NCI-H1694 treated with DMSO at 0.1 percent for 48 hours (cell line): ENCODE data around the gene ARFGEF3.
"Not testable (repeated sequence)": the region's sequence is repeated elsewhere in the genome, so short reads cannot be mapped to it uniquely, and the experiment has no call there.

Experiments
- DNase-seq: peaks from one replicate; lab custom pipeline; 2025; lab: John Stamatoyannopoulos, UW

Gene ARFGEF3

GRCh38 chr6:138275976-138276375, 114.2 kb downstream of the ARFGEF3 start:
- no peak for DNase-seq

GRCh38 chr6:138277835-138278234, 116.1 kb downstream of the ARFGEF3 start:
- DNase-seq, result no peak

DNA sequence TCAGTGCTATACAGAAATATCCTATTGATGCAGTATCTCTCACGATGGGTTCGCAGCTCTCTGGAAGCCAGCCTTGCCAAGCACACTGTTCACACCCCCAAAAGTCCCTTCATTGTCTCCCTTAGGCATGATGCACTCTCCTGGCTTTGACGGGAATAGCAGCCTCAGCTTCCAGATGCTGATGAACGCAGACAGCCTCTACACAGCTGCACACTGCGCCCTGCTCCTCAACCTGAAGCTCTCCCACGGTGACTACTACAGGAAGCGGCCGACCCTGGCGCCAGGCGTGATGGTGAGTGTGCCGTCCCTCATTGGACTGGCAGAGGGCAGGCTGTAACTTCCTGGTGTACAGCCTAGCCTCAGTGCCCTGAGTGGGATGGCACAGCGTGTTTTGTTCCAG, 116.6 kb downstream of the ARFGEF3 start:
- DNase-seq, result no peak

- DNase-seq, result no peak
These were observed 124.1 kb downstream of the ARFGEF3 start for GRCh38 chr6:138285800-138286199.

- DNase-seq, result no peak
These were observed 125.0 kb downstream of the ARFGEF3 start for GRCh38 chr6:138286698-138287097.

DNA sequence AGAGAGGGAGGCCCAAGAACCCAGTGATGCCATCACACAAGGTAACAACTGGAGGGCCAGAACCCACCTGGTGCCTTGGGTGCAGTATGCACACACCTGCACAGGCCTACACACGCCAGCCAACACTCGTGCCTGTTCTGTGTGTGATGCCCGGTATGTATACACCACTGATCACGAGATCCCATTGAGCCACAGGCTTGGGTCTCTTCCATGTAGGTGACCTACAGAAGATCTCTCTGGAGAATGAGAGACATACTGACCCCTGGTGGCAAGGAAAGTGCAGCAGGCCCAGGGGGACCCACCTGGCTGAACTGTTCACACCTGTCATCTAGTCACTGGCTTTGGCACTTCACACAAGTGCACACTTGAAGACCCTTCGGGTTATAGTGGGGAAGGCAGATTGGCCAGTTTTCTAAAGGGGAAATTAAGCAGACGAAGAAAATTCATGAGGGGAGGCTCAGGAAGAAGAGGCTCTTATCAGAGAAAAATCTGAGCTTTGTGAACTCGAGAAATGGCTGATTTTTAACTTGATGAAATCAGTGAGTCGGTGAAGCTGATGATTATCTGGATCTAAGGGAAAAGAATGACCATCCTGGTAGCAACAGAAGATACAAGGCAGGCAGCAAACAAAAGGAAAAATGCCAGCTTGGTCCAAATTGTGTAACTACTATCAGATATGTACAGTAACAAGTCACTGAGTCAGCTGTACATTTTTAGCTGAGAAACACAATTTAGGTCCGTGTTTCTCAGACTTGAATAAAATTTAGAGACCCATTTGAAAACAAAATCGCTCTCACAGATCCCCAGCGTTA, 125.6 kb downstream of the ARFGEF3 start:
- no peak for DNase-seq

DNA sequence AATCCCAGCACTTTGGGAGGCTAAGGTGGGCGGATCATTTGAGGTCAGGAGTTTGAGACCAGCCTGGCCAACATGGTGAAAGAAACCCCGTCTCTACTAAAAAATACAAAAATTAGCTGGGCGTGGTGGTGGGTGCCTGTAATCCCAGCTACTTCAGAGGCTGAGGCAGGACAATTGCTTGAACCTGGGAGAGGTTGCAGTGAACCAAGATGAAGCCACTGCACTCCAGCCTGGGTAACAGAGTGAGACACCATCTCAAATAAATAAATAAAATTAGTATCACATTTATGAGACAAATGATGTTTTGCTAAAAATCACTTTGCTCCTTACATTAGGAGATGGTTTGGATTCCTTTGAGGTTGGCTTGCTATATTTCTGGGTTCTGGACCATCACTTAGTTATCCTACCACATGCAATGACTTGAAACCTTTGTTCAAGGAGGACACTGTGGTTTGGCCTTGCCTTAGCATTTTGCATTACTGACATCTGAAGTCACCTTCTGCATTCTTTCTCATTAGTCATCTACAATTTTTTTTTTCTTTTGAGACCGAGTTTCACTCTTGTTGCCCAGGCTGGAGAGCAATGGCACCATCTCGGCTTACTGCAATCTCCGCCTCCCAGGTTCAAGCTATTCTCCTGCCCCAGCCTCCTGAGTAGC, 126.8 kb downstream of the ARFGEF3 start:
- not testable (repeated sequence) for DNase-seq

GRCh38 chr6:138289739-138290138, 128.0 kb downstream of the ARFGEF3 start:
- no peak for DNase-seq

DNA sequence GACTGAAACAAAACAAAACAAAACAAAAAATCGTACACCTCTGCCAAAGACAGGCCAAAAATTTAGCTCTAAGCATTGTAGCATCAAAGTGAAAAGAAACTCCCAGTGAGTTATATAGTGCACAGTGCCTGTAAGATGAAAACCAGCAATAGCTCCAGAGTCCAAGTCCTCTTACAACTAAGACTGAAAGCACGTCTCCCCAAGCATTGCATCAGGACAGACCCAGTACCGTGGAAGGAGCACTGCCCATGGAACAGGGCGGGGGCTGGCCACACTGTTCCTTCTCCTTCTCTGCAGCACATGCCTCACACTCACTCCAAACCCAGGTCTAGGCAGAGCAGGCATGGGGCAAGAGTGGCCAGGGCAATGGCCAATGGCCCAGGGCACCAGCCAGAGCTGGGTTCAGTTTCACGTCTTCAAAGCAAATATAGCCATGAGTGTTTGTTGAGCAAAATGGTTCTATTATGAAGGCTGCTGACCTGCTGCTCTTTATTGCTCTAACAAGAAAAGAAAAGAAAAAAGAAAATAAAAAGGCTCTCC, 128.8 kb downstream of the ARFGEF3 start:
- DNase-seq, result no peak

DNA sequence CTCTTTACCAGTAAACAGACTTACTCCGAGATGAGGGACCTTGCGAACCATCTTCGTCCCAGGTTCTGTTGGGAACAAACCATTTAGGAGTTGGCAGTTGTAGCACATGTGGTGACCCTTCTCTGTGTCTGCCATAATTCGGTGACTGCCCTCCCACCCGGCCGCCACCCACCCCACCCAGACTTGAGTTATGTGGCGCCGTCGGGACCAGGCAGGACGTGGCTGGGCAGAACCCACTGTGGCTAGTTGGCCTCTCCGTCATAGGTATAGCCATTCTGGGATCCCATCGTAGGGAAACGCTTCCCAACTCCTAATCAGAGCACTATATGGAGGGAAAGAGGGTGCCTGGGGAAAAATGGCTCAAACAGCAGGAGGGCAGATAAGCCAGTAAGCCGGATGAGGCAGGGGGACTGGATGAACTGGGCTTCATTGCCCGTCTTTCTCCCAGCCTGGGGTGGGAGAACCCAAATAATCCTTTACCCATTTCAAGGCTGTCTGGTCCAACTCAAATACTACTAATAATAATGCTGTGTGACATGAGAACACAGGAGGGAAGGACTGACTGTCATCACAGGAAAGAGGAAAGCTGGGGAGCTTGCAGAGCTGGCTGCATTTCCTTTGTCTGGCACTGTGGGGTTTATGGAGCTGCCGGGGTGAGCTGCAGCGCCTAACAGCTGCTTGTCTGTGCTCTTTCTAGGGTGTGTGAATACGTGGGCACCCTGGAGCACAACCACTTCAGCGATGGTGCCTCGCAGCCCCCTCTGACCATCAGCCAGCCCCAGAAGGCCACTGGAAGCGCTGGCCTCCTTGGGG, 129.5 kb downstream of the ARFGEF3 start:
- no peak for DNase-seq

DNA sequence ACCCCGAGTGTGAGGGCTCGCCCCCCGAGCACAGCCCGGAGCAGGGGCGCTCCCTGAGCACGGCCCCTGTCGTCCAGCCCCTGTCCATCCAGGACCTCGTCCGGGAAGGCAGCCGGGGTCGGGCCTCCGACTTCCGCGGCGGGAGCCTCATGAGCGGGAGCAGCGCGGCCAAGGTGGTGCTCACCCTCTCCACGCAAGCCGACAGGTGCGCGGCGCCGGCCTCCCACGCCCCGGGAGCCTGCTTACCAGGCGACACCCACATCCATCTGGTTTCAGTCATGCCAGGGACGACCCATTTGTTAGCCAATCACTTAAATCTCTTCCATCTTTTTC, 130.1 kb downstream of the ARFGEF3 start:
- DNase-seq, result no peak

GRCh38 chr6:138292482-138292881, 130.7 kb downstream of the ARFGEF3 start:
- DNase-seq, result no peak

GRCh38 chr6:138293428-138294395, 132.0 kb downstream of the ARFGEF3 start:
- DNase-seq, result no peak

GRCh38 chr6:138296381-138296780, 134.6 kb downstream of the ARFGEF3 start:
- no peak for DNase-seq

GRCh38 chr6:138296786-138297185, 135.0 kb downstream of the ARFGEF3 start:
- DNase-seq, result no peak

GRCh38 chr6:138297761-138298298, 136.1 kb downstream of the ARFGEF3 start:
- DNase-seq, result no peak

GRCh38 chr6:138300469-138300868, 138.7 kb downstream of the ARFGEF3 start:
- no peak for DNase-seq

DNA sequence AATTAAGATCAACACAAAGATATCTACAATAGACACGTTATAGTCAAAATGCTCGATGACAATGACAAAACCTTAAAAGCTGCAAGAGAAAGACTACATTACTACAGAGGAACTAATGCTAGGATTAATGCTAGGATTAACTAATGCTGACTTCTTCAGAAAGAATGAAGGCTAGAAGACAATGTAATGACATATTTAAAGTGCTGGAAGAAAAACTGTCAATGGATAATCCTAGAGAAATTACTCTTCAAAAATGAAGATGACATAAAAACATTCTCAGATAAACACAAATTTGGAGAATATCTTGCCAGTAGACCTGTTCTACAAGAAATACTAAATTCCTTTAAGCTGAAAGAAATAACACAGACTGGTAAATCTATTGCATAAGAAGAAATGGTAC, 140.8 kb downstream of the ARFGEF3 start:
- no peak for DNase-seq

- no peak for DNase-seq
These were observed 145.6 kb downstream of the ARFGEF3 start for GRCh38 chr6:138307352-138307751.

GRCh38 chr6:138307816-138308730, 146.3 kb downstream of the ARFGEF3 start:
- no peak for DNase-seq
